ENCODE results near the gene GAMT.
A peak's percentile ranks its signal among the peaks of the same experiment; 100 is the strongest.

GAMT gene

GRCh38 chr19:1412995-1413800 lies 11.9 kb upstream of the GAMT start:
- DNase-seq (ENCODE audit: insufficient read length) (no peak), FAIRE-seq (no peak)
- 0 out of 2 replicates have a peak, but pooled peaks have one; percentile 1 for TF ChIP-seq POLR2A (IDR thresholded peaks at IDR 0.05; ENCODE audit: low read depth, low read length)
- TF ChIP-seq POLR2AphosphoS5 (IDR thresholded peaks at IDR 0.05; ENCODE audit: low read depth, low read length): no peak
- TF ChIP-seq TAF1 (IDR thresholded peaks at IDR 0.05; ENCODE audit: borderline replicate concordance, low read depth, low read length): no peak

GRCh38 chr19:1412323-1412923 lies 11.1 kb upstream of the GAMT start:
- DNase-seq (ENCODE audit: insufficient read length) (no peak), FAIRE-seq (no peak)
- TF ChIP-seq TAF1 (IDR thresholded peaks at IDR 0.05; ENCODE audit: borderline replicate concordance, low read depth, low read length): no peak
- no peak for TF ChIP-seq POLR2A (IDR thresholded peaks at IDR 0.05; ENCODE audit: low read depth, low read length)
- TF ChIP-seq POLR2AphosphoS5 (IDR thresholded peaks at IDR 0.05; ENCODE audit: low read depth, low read length): no peak

- FAIRE-seq (no peak), DNase-seq (ENCODE audit: insufficient read length) (no peak)
- no peak for TF ChIP-seq TAF1 (IDR thresholded peaks at IDR 0.05; ENCODE audit: borderline replicate concordance, low read depth, low read length)
- no peak; the same call in 1 of the 2 replicates for TF ChIP-seq POLR2AphosphoS5 (IDR thresholded peaks at IDR 0.05; ENCODE audit: low read depth, low read length)
- TF ChIP-seq POLR2A (IDR thresholded peaks at IDR 0.05; ENCODE audit: low read depth, low read length): no peak
These were observed 10.2 kb upstream of the GAMT start for GRCh38 chr19:1411255-1412191.

- TF ChIP-seq POLR2AphosphoS5 (IDR thresholded peaks at IDR 0.05; ENCODE audit: low read depth, low read length) (no peak), POLR2A (IDR thresholded peaks at IDR 0.05; ENCODE audit: low read depth, low read length) (no peak), TAF1 (IDR thresholded peaks at IDR 0.05; ENCODE audit: borderline replicate concordance, low read depth, low read length) (no peak)
- DNase-seq (ENCODE audit: insufficient read length): no peak
- no peak for FAIRE-seq
These were observed 9.4 kb upstream of the GAMT start for GRCh38 chr19:1410789-1411188.

- FAIRE-seq (no peak), DNase-seq (ENCODE audit: insufficient read length) (no peak)
- no peak; the same call in 1 of the 2 replicates for TF ChIP-seq POLR2AphosphoS5 (IDR thresholded peaks at IDR 0.05; ENCODE audit: low read depth, low read length)
- no peak for TF ChIP-seq TAF1 (IDR thresholded peaks at IDR 0.05; ENCODE audit: borderline replicate concordance, low read depth, low read length)
- TF ChIP-seq POLR2A (IDR thresholded peaks at IDR 0.05; ENCODE audit: low read depth, low read length): no peak
These were observed 8.9 kb upstream of the GAMT start for GRCh38 chr19:1410136-1410786.

GRCh38 chr19:1409204-1410005 lies 8.1 kb upstream of the GAMT start:
- no peak for DNase-seq (ENCODE audit: insufficient read length)
- no peak for FAIRE-seq
- TF ChIP-seq TAF1 (IDR thresholded peaks at IDR 0.05; ENCODE audit: borderline replicate concordance, low read depth, low read length): no peak
- TF ChIP-seq POLR2AphosphoS5 (IDR thresholded peaks at IDR 0.05; ENCODE audit: low read depth, low read length): no peak
- TF ChIP-seq POLR2A (IDR thresholded peaks at IDR 0.05; ENCODE audit: low read depth, low read length): no peak

- TF ChIP-seq POLR2AphosphoS5 (IDR thresholded peaks at IDR 0.05; ENCODE audit: low read depth, low read length): no peak
- TF ChIP-seq TAF1 (IDR thresholded peaks at IDR 0.05; ENCODE audit: borderline replicate concordance, low read depth, low read length): no peak; the same call in 1 of the 2 replicates
- TF ChIP-seq POLR2A (IDR thresholded peaks at IDR 0.05; ENCODE audit: low read depth, low read length): peak; percentile 7; the same call in 1 of the 2 replicates
- DNase-seq (ENCODE audit: insufficient read length) (peak; percentile 57), FAIRE-seq (peak; percentile 63)
These were observed 7.2 kb upstream of the GAMT start for GRCh38 chr19:1408300-1409203.

- TF ChIP-seq POLR2A (IDR thresholded peaks at IDR 0.05; ENCODE audit: low read depth, low read length) (no peak; the same call in 1 of the 2 replicates), POLR2AphosphoS5 (IDR thresholded peaks at IDR 0.05; ENCODE audit: low read depth, low read length) (no peak), TAF1 (IDR thresholded peaks at IDR 0.05; ENCODE audit: borderline replicate concordance, low read depth, low read length) (no peak)
- DNase-seq (ENCODE audit: insufficient read length): peak; percentile 66
- FAIRE-seq: no peak
These were observed 6.4 kb upstream of the GAMT start, which contains the start of gene DAZAP1 for GRCh38 chr19:1407528-1408299. Gene DAZAP1, plus strand, starts transcription at chr19:1407586. Its CDS starts 188 bp downstream, at chr19:1407774.
